ENCODE data around the gene PIAS4. TPM values are rescaled to one million over a fixed set of nuclear protein-coding genes. Genes with fewer than 3 reads are reported as not detected.
A peak's percentile ranks its signal among the peaks of the same experiment; 100 is the strongest.

The PIAS4 gene
- 10 to 100 TPM; 23.0 to 32.4 (median 26.3) TPM for total RNA-seq

- Histone ChIP-seq H3K4me1 (peaks cover 0 to 45% (median 37%) of the 10 kb centered on the region in 4 donors), H3K27ac (peak within 1 kb of the TSS; percentile 89 to 99 (median 93)), H3K9me3 (no peaks in the 10 kb centered on the region), H3K4me3 (peak within 1 kb of the TSS; percentile 69 to 100 (median 78)), H3K27me3 (no peaks in the 10 kb centered on the region), H3K36me3 (no peaks in the 10 kb centered on the region)
- 0 to 1% methylated on average over 40 to 72 of the region's 91 CpGs for WGBS, 2 donors
- TF ChIP-seq POLR2A (IDR thresholded peaks at IDR 0.05) (peak in 1 of 2 donors; percentile 83), EP300 (IDR thresholded peaks at IDR 0.05) (peak in 1 of 2 donors; percentile 86), CTCF (IDR thresholded peaks at IDR 0.05) (peak in 2 of 5 experiments; percentile 40 to 67)
- DNase-seq (ENCODE audit: low spot score in 2 of 2), result peak; percentile 92 to 95
Measured at GRCh38 chr19:4007021-4007835, at the start of gene PIAS4. Gene PIAS4 (plus strand): TSS chr19:4007736. CDS start chr19:4007761, 25 bp downstream.

GRCh38 chr19:3958836-3959765 lies 48.4 kb upstream of the PIAS4 start:
- TF ChIP-seq EP300 (IDR thresholded peaks at IDR 0.05) (no peak), CTCF (IDR thresholded peaks at IDR 0.05) (no peak), POLR2A (IDR thresholded peaks at IDR 0.05) (no peak)
- Histone ChIP-seq H3K27me3 (no peaks in the 10 kb centered on the region), H3K27ac (no peak overlapping the region), H3K4me3 (no peak overlapping the region), H3K4me1 (no peaks in the 10 kb centered on the region), H3K9me3 (no peaks in the 10 kb centered on the region), H3K36me3 (peaks cover 14 to 87% (median 55%) of the 10 kb centered on the region in 3 donors)
- DNase-seq (ENCODE audit: low spot score in 2 of 2), result no peak
- 96% methylated on average over 61 to 86 of the region's 86 CpGs for WGBS, 2 donors

- Histone ChIP-seq H3K4me1 (no peaks in the 10 kb centered on the region), H3K36me3 (peaks cover 14 to 94% (median 56%) of the 10 kb centered on the region in 3 donors), H3K9me3 (no peaks in the 10 kb centered on the region), H3K27me3 (no peaks in the 10 kb centered on the region), H3K27ac (no peak overlapping the region), H3K4me3 (no peak overlapping the region)
- 92 to 94% methylated on average over 13 to 14 of the region's 15 CpGs for WGBS, 2 donors
- DNase-seq (ENCODE audit: low spot score in 2 of 2), result no peak
- no peak for TF ChIP-seq EP300 (IDR thresholded peaks at IDR 0.05)
Measured at GRCh38 chr19:3959766-3960131, 47.8 kb upstream of the PIAS4 start.

GRCh38 chr19:3961007-3961406 lies 46.5 kb upstream of the PIAS4 start:
- 89 to 92% methylated on average over 21 to 24 of the region's 24 CpGs for WGBS, 2 donors
- H3K36me3 ChIP-seq, result peaks cover 14 to 99% (median 56%) of the 10 kb centered on the region in 3 donors
- H3K27me3 ChIP-seq, result no peaks in the 10 kb centered on the region
- no peak overlapping the region for H3K27ac ChIP-seq
- H3K9me3 ChIP-seq, result no peaks in the 10 kb centered on the region
- DNase-seq (ENCODE audit: low spot score in 2 of 2), result no peak
- peaks cover 0 to 7% (median 0%) of the 10 kb centered on the region in 4 donors for H3K4me1 ChIP-seq
- TF ChIP-seq CTCF (IDR thresholded peaks at IDR 0.05) (no peak), EP300 (IDR thresholded peaks at IDR 0.05) (no peak), POLR2A (IDR thresholded peaks at IDR 0.05) (no peak)
- H3K4me3 ChIP-seq, result no peak overlapping the region

- no peak for DNase-seq (ENCODE audit: low spot score in 2 of 2)
- Histone ChIP-seq H3K27ac (no peak overlapping the region), H3K36me3 (peaks cover 13 to 94% (median 47%) of the 10 kb centered on the region in 3 donors)
Measured at GRCh38 chr19:3963458-3964255, 43.9 kb upstream of the PIAS4 start.

More at GRCh38 chr19:3963458-3964255, 43.9 kb upstream of the PIAS4 start:
- peaks cover 0 to 34% (median 10%) of the 10 kb centered on the region in 4 donors for H3K4me1 ChIP-seq
- no peak overlapping the region for H3K4me3 ChIP-seq
- no peak for TF ChIP-seq CTCF (IDR thresholded peaks at IDR 0.05)
- no peak for TF ChIP-seq POLR2A (IDR thresholded peaks at IDR 0.05)
- TF ChIP-seq EP300 (IDR thresholded peaks at IDR 0.05), result no peak
- WGBS, 2 donors, result 91 to 93% methylated on average over 18 to 24 of the region's 35 CpGs
- no peaks in the 10 kb centered on the region for H3K9me3 ChIP-seq
- H3K27me3 ChIP-seq, result no peaks in the 10 kb centered on the region
